ENCODE data around the gene TMPRSS6.

GRCh38 chr22:37021710-37022482, 87.6 kb downstream of the TMPRSS6 start:
- TF ChIP-seq E2F1 (CRISPR knock-in tag; IDR thresholded peaks at IDR 0.05) (no peak), DNMT1 (CRISPR knock-in tag; IDR thresholded peaks at IDR 0.05) (no peak), POLR2AphosphoS5 (IDR thresholded peaks at IDR 0.05; ENCODE audit: low read depth, low read length) (no peak), FOSL2 (CRISPR knock-in tag; IDR thresholded peaks at IDR 0.05) (no peak), ZNF512 (CRISPR knock-in tag; IDR thresholded peaks at IDR 0.05) (no peak), SRSF1 (optimal IDR thresholded peaks at IDR 0.05; ENCODE audit: low read depth, low read length) (no peak), KLF9 (CRISPR knock-in tag; IDR thresholded peaks at IDR 0.05; ENCODE audit: low read depth) (no peak)
